Large intestine (tissue), 3 donors: ENCODE data around the gene MOB3B. TPM values are rescaled to one million over a fixed set of nuclear protein-coding genes. Genes with fewer than 3 reads are reported as not detected.

Experiments used
- DNase-seq, 2 donors: peaks; one replicate each; pipeline versions ENCODE4 v3.0.0 to v3.0.0-alpha.2; 2013
- H3K27ac ChIP-seq: one replicate; pipeline ENCODE4 v1.5.1; 2013; ENCODE audit warnings: low read length
- H3K27me3 ChIP-seq: 2 replicates; pipeline ENCODE4 v1.6.1; 2013; ENCODE audit warnings: low read length; ENCODE audit not compliant: control insufficient read depth, insufficient read depth
- H3K36me3 ChIP-seq: 2 replicates; pipeline ENCODE4 v1.6.1; 2013; ENCODE audit warnings: low read length; ENCODE audit not compliant: control insufficient read depth, insufficient read depth
- H3K4me1 ChIP-seq: one replicate; pipeline ENCODE4 v1.6.1; 2013; ENCODE audit warnings: low read length; ENCODE audit not compliant: control insufficient read depth, insufficient read depth
- H3K4me3 ChIP-seq: one replicate; pipeline ENCODE4 v1.5.1; 2013; ENCODE audit warnings: low read length
- H3K9me3 ChIP-seq: one replicate; pipeline ENCODE4 v1.6.1; 2013; ENCODE audit warnings: mild to moderate bottlenecking, low read depth, low read length, moderate library complexity; ENCODE audit not compliant: control insufficient read depth
- WGBS: methylation state at CpG from one replicate; pipeline ENCODE4 v1.1.5; 2013; ENCODE audit warnings: low lambda C conversion rate; ENCODE audit not compliant: insufficient coverage; 5-methylcytosine and 5-hydroxymethylcytosine counted together
- polyA plus RNA-seq: library from polyadenylated mRNA; unstranded; fragments of 120-200 nt; gene quantifications from one replicate; pipeline ENCODE4 v1.2.1, GENCODE V29; 2013

Gene MOB3B
- polyA plus RNA-seq, 1 donor = 34.7 TPM

- Histone ChIP-seq H3K4me1 (peaks cover 20% of the 10 kb centered on the region), H3K9me3 (no peaks in the 10 kb centered on the region), H3K4me3 (no peak overlapping the region), H3K27me3 (no peaks in the 10 kb centered on the region), H3K27ac (peak overlapping the region; percentile 20), H3K36me3 (peaks cover 16% of the 10 kb centered on the region)
- peak in 1 of 2 donors; percentile 46 for DNase-seq
- 0% methylated on average over 1 of the region's 5 CpGs for WGBS
Measured at GRCh38 chr9:27353474-27354229, 176.0 kb downstream of the MOB3B start.

DNA sequence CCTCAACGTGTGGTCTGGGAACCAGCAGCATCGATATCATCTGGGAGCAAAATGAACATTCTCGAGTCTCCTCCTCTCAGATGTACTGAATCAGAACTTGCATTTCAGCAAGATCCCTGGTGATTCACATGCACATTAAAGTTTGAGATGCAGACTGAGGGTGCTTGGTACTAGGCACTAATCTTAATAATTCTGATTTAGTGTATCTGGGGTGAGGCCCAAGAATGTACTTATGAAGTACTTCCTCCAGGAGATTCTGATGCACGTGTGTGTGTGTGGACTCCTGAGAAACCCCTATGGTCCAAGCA is 176.5 kb downstream of the MOB3B start:
- Histone ChIP-seq H3K4me1 (peaks cover 20% of the 10 kb centered on the region), H3K27me3 (no peaks in the 10 kb centered on the region), H3K36me3 (peaks cover 13% of the 10 kb centered on the region), H3K9me3 (no peaks in the 10 kb centered on the region), H3K27ac (peak overlapping the region; percentile 20), H3K4me3 (no peak overlapping the region)
- 80% methylated on average over 1 of the region's 4 CpGs for WGBS
- no peak for DNase-seq

DNA sequence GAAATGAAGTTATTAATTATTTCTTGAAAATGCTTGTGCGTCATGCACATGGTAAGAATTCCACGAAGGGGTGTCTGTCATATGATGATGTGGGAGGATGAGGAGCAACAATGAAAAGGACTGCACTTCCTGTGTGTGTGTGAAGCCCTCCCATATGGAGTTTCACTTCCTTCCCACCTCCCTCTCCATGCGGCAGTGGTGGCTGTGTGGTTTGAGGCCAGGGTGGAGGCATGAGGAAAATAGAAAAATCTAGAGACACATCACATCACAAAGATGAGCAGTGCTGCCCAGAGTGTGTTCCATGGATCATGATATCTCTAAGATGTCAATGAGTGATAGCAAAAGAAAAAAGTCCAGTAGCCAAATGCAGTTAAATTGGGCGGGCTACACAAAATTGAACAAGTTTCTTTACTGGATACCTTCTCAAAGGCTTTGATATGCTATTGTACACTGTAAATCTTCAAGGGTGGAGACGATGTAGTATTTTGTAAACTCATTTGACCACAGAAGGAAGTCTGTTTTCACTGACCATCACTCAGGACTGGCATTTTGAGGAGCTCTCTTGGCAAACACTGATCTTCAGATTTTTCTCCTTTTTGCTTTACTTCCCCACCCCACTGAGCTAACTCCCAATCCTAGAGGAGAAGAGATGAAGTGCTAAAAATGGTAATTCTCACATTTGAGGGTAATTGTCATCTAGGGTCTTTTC is 177.0 kb downstream of the MOB3B start:
- H3K27me3 ChIP-seq = no peaks in the 10 kb centered on the region
- H3K27ac ChIP-seq = peak overlapping the region; percentile 20
- WGBS = 100% methylated on average over 1 of the region's 5 CpGs
- no peaks in the 10 kb centered on the region for H3K9me3 ChIP-seq
- peaks cover 13% of the 10 kb centered on the region for H3K36me3 ChIP-seq
- H3K4me3 ChIP-seq = no peak overlapping the region
- DNase-seq = no peak
- H3K4me1 ChIP-seq = peaks cover 20% of the 10 kb centered on the region

DNA sequence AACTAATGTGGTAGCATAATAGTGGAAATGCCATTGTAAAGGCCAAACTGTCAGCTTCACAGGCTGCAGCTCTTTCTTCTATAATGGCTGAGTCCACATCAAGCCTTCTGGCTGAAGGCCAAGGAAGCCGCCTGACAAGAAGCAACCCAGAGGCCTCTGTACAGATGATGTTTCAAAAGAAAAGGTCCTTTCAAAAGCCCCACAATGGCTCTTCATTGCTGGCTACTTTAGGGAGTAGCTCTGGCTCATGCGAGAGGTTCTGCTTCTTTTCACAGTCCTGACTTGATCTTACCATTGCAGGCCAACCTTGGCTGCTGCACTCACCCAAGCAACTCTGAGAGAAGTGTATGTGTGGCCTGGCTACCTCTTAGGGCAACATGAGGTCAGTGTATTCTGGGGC is 178.2 kb downstream of the MOB3B start:
- Histone ChIP-seq H3K4me3 (no peak overlapping the region), H3K4me1 (peaks cover 15% of the 10 kb centered on the region), H3K27ac (no peak overlapping the region), H3K27me3 (no peaks in the 10 kb centered on the region), H3K9me3 (no peaks in the 10 kb centered on the region), H3K36me3 (peaks cover 11% of the 10 kb centered on the region)
- peak; percentile 47 to 57 for DNase-seq
- no CpG with 5 or more reads among the region's 2 CpGs for WGBS

- H3K27me3 ChIP-seq = no peaks in the 10 kb centered on the region
- no peak overlapping the region for H3K27ac ChIP-seq
- WGBS = no CpG with 5 or more reads among the region's 5 CpGs
- no peak overlapping the region for H3K4me3 ChIP-seq
- DNase-seq = no peak
- no peaks in the 10 kb centered on the region for H3K9me3 ChIP-seq
- H3K36me3 ChIP-seq = peaks cover 14% of the 10 kb centered on the region
- peaks cover 11% of the 10 kb centered on the region for H3K4me1 ChIP-seq
Measured at GRCh38 chr9:27350382-27350976, 179.1 kb downstream of the MOB3B start.

DNA sequence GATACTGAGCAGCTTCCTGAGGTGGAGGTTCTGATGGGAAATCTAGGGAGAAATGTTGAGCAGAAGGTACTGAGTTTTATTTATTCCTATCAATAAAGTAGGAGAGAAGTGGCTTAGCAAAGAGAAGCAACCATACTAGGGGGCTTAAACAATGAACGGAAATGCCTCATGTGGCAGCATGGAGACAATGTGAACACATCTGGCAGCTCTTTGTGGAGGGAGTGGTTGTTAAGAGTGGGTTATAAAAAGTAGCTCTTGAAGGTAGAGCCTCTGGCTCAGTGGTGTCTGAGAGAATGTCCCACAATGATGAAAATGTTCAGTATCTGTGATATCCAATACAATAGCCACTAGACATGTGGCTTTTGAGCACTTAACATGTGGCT is 179.9 kb downstream of the MOB3B start:
- no CpG with 5 or more reads among the region's 1 CpG for WGBS
- H3K4me1 ChIP-seq = peaks cover 11% of the 10 kb centered on the region
- no peak for DNase-seq

GRCh38 chr9:27348785-27349697 is 180.6 kb downstream of the MOB3B start:
- WGBS = 70% methylated on average over 2 of the region's 5 CpGs
- Histone ChIP-seq H3K27me3 (no peaks in the 10 kb centered on the region), H3K27ac (no peak overlapping the region), H3K36me3 (peaks cover 11% of the 10 kb centered on the region), H3K4me1 (peaks cover 10% of the 10 kb centered on the region), H3K4me3 (no peak overlapping the region), H3K9me3 (no peaks in the 10 kb centered on the region)
- no peak for DNase-seq

More for the DNA sequence above, 179.9 kb downstream of the MOB3B start:
- no peaks in the 10 kb centered on the region for H3K27me3 ChIP-seq
- H3K36me3 ChIP-seq = peaks cover 11% of the 10 kb centered on the region
- no peaks in the 10 kb centered on the region for H3K9me3 ChIP-seq
- H3K4me3 ChIP-seq = no peak overlapping the region
- H3K27ac ChIP-seq = no peak overlapping the region

GRCh38 chr9:27347889-27348288 is 181.7 kb downstream of the MOB3B start:
- no peak overlapping the region for H3K27ac ChIP-seq
- no peaks in the 10 kb centered on the region for H3K27me3 ChIP-seq
- WGBS = no CpG with 5 or more reads among the region's 1 CpG

GRCh38 chr9:27344776-27345175 is 184.8 kb downstream of the MOB3B start:
- Histone ChIP-seq H3K4me1 (no peaks in the 10 kb centered on the region), H3K9me3 (peaks cover 7% of the 10 kb centered on the region)
- no CpG with 5 or more reads among the region's 7 CpGs for WGBS

More at GRCh38 chr9:27347889-27348288, 181.7 kb downstream of the MOB3B start:
- Histone ChIP-seq H3K4me3 (no peak overlapping the region), H3K4me1 (peaks cover 3% of the 10 kb centered on the region), H3K9me3 (no peaks in the 10 kb centered on the region), H3K36me3 (peaks cover 8% of the 10 kb centered on the region)
- no peak for DNase-seq

More at GRCh38 chr9:27344776-27345175, 184.8 kb downstream of the MOB3B start:
- Histone ChIP-seq H3K36me3 (peaks cover 6% of the 10 kb centered on the region), H3K27ac (no peak overlapping the region), H3K27me3 (no peaks in the 10 kb centered on the region), H3K4me3 (no peak overlapping the region)
- no peak for DNase-seq
